ENCODE results near the gene CNTN4. TPM values are rescaled to one million over a fixed set of nuclear protein-coding genes. Genes with fewer than 3 reads are reported as not detected.
"Not testable (repeated sequence)": the region's sequence is repeated elsewhere in the genome, so short reads cannot be mapped to it uniquely, and the experiment has no call there.

CNTN4 gene
- total RNA-seq: 100 to 1,000 TPM in 1 of 4 donors, 10 to 100 TPM in 3; 33.6 to 112 (median 53.1) TPM

DNA sequence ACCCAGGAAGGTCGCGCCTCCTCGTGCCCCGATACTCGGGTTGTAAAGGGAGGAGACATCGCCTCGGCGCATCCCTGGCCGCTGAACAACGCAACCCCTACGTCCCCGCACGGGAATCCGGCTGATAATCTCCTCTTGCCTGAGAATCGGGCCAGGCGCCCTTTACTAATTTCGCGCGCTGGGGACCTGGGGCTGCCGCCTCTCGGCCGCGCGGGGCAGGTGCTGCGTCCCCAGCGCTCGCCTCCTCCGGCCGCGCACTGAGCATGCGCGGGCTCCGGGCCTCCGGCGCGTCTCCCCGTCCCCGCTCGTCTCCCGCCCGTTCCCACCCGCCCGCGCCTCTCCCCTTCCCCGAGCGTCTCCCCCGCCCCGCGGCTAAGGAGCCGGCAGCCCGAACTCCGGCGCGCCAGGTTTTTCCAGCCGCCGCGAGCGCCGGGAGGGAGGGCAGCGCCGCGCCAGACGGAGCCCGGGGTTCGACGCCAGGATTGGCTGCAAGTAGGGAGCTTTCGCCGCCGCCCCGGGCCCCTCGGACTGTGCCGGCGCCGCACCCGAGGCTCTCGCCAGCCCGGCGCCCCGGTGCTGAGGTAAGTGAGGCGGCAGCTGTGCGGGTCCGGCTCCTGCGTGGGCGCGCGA lies at the start of gene CNTN4:
Gene CNTN4 (plus strand): TSS at position 469 of the 630 bp plus-strand sequence.
- DNase-seq: peak; percentile 87 to 91
- WGBS, 2 donors: 0% methylated on average over 1 to 5 of the region's 86 CpGs
- Histone ChIP-seq H3K36me3 (no peaks in the 10 kb centered on the region), H3K27ac (peak within 1 kb of the TSS in 2 of 3 donors; percentile 44 to 59), H3K4me1 (peaks cover 2 to 10% of the 10 kb centered on the region in 2 donors), H3K27me3 (no peaks in the 10 kb centered on the region), H3K9me3 (no peaks in the 10 kb centered on the region), H3K4me3 (replicated peaks in 1 of 3) (peak within 1 kb of the TSS; percentile 47 to 89 (median 64))
- TF ChIP-seq, protein P1, sequence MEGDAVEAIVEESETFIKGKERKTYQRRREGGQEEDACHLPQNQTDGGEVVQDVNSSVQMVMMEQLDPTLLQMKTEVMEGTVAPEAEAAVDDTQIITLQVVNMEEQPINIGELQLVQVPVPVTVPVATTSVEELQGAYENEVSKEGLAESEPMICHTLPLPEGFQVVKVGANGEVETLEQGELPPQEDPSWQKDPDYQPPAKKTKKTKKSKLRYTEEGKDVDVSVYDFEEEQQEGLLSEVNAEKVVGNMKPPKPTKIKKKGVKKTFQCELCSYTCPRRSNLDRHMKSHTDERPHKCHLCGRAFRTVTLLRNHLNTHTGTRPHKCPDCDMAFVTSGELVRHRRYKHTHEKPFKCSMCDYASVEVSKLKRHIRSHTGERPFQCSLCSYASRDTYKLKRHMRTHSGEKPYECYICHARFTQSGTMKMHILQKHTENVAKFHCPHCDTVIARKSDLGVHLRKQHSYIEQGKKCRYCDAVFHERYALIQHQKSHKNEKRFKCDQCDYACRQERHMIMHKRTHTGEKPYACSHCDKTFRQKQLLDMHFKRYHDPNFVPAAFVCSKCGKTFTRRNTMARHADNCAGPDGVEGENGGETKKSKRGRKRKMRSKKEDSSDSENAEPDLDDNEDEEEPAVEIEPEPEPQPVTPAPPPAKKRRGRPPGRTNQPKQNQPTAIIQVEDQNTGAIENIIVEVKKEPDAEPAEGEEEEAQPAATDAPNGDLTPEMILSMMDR (IDR thresholded peaks at IDR 0.05): peak in 4 of 6 experiments; percentile 2 to 54 (median 44)
- TF ChIP-seq POLR2A (IDR thresholded peaks at IDR 0.05): peak in 1 of 2 donors; percentile 43
- intact Hi-C loops (cut with DNase I): no loop called here

DNA sequence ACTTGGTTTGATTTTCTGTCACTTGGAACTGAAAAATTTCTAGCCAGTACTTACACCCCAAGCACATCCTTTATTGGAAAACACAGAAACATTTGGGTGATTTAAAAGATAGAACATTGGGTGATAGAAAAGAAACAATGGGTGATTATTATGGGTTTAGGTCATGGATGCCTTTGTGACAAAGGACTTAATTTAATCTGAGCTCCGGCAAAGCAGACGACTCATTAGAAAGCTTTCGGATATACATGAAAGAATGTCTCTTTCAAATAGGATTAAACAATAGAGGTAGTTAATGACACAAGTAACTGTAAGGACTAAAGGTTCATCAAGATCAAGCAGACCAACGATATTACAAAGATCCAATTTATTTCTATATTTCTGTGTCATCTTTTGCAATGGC lies 37.3 kb upstream of the CNTN4 start:
- TF ChIP-seq, protein P1 (IDR thresholded peaks at IDR 0.05): no peak
- TF ChIP-seq POLR2A (IDR thresholded peaks at IDR 0.05): no peak
- no peaks in the 10 kb centered on the region for H3K4me1 ChIP-seq
- no peak for DNase-seq
- no peak overlapping the region for H3K4me3 ChIP-seq (replicated peaks in 1 of 3)
- intact Hi-C loops (cut with DNase I): no loop called here
- no peak overlapping the region for H3K27ac ChIP-seq
- no peaks in the 10 kb centered on the region for H3K9me3 ChIP-seq
- H3K36me3 ChIP-seq: no peaks in the 10 kb centered on the region
- 82 to 94% methylated on average over 4 of the region's 4 CpGs for WGBS, 2 donors
- no peaks in the 10 kb centered on the region for H3K27me3 ChIP-seq

DNA sequence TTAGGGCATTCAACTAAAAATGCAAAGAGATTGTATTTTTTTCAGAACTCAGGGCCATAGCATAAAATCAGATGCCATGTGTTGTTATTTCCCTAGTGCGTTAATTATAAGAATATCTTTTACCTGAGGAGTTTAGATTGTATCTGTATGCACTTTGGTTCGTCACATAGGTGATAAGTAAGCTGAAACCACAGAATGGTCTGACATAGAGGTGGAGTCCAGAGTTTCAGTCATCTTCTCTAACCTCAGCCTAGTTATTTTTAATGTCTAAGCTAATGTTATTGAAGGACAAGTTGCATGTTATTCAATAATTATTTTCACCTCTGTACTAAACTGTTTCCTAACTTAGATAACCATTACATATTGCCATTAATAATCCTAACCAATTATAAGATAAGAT lies 27.1 kb upstream of the CNTN4 start:
- intact Hi-C loops (cut with DNase I): no loop called here

GRCh38 chr3:2078821-2079220 lies 19.8 kb upstream of the CNTN4 start:
- Histone ChIP-seq H3K27me3 (no peaks in the 10 kb centered on the region), H3K4me3 (replicated peaks in 1 of 3) (no peak overlapping the region), H3K4me1 (no peaks in the 10 kb centered on the region), H3K27ac (no peak overlapping the region), H3K9me3 (no peaks in the 10 kb centered on the region), H3K36me3 (no peaks in the 10 kb centered on the region)
- intact Hi-C loops (cut with DNase I): no loop called here
- TF ChIP-seq, protein P1 (IDR thresholded peaks at IDR 0.05): no peak
- TF ChIP-seq POLR2A (IDR thresholded peaks at IDR 0.05): no peak
- no peak for DNase-seq
- WGBS, 2 donors: 75 to 76% methylated on average over 3 of the region's 3 CpGs

More for the DNA sequence above, 27.1 kb upstream of the CNTN4 start:
- no peaks in the 10 kb centered on the region for H3K9me3 ChIP-seq
- no peaks in the 10 kb centered on the region for H3K4me1 ChIP-seq
- DNase-seq: no peak
- H3K27me3 ChIP-seq: no peaks in the 10 kb centered on the region
- TF ChIP-seq POLR2A (IDR thresholded peaks at IDR 0.05): no peak
- TF ChIP-seq, protein P1 (IDR thresholded peaks at IDR 0.05): no peak
- no peak overlapping the region for H3K4me3 ChIP-seq (replicated peaks in 1 of 3)
- WGBS, 2 donors: 87 to 91% methylated on average over 2 of the region's 2 CpGs
- no peak overlapping the region for H3K27ac ChIP-seq
- no peaks in the 10 kb centered on the region for H3K36me3 ChIP-seq

DNA sequence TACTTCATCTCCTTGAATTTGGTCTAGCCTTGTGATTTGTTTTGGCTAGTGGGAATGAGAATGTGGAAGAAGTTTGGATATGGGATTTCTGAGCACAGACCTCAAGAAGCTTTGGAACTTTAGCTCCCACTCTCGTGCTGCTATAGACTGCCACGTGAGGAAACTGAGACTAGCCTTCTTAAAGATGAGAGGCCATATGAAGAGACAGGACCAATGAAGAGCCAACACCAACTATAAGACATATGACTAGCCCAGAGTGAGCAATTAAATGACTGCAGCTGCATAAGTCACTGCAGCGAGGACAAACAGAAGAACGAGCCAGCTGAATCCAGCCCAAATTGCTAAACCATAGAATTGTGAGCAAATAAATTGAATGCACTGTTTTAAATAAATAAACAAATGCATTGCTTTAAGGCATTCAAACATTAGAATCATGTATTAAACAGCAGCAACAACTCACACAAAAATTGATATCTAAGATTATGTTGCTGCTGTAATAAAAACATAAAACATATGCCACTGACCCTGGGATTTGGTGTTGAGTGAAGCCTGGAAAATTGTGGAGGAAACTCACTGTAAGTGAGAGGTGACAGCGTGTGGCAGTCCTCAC lies 15.7 kb upstream of the CNTN4 start:
- TF ChIP-seq POLR2A (IDR thresholded peaks at IDR 0.05): no peak
- TF ChIP-seq, protein P1 (IDR thresholded peaks at IDR 0.05): no peak
- Histone ChIP-seq H3K27me3 (no peaks in the 10 kb centered on the region), H3K4me1 (no peaks in the 10 kb centered on the region), H3K36me3 (no peaks in the 10 kb centered on the region), H3K9me3 (no peaks in the 10 kb centered on the region), H3K4me3 (replicated peaks in 1 of 3) (no peak overlapping the region), H3K27ac (no peak overlapping the region)
- no peak for DNase-seq
- 84% methylated on average over 5 of the region's 5 CpGs for WGBS, 2 donors
- intact Hi-C loops (cut with DNase I): no loop called here

- H3K4me3 ChIP-seq (replicated peaks in 1 of 3); H3K36me3 ChIP-seq; H3K4me1 ChIP-seq; DNase-seq; intact Hi-C loops (cut with DNase I); H3K27me3 ChIP-seq; H3K27ac ChIP-seq; H3K9me3 ChIP-seq: not testable (repeated sequence)
- WGBS, 2 donors: 94 to 97% methylated on average over 28 to 32 of the region's 40 CpGs
Measured at GRCh38 chr3:2083558-2083957, 15.1 kb upstream of the CNTN4 start.
